Psoas muscle (tissue), 8 donors: ENCODE results near the gene CHST1. TPM values are rescaled to one million over a fixed set of nuclear protein-coding genes. Genes with fewer than 3 reads are reported as not detected.

Source experiments
- ATAC-seq, 4 donors: fragments of 200-7000 bp; cut with Tn5 transposase; one replicate each; pipeline ENCODE4 v1.9.1; 2020; ENCODE audit warnings: moderate library complexity in 3 of 4, mild to moderate bottlenecking in 2 of 4
- DNase-seq, 2 donors: peaks; one replicate each; pipeline ENCODE4 v3.0.0-alpha.2; 2020
- H3K27ac ChIP-seq: fragments of 200-600 bp; one replicate; pipeline ENCODE4 v1.8.0; 2022
- H3K27me3 ChIP-seq, 3 donors: fragments of 200-600 bp in 1 of 3; one replicate each; pipeline versions ENCODE4 v1.6.1 to v1.8.0; 2013 to 2022; ENCODE audit warnings: low read length in 2 of 3, mild to moderate bottlenecking in 2 of 3, moderate library complexity in 1 of 3; ENCODE audit not compliant: insufficient read depth in 3 of 3
- H3K36me3 ChIP-seq, 2 donors: fragments of 200-600 bp in 1 of 2; one replicate each; pipeline versions ENCODE4 v1.6.1 to v1.8.0; 2013 to 2022; ENCODE audit warnings: low read depth in 1 of 2, mild to moderate bottlenecking in 1 of 2, moderate library complexity in 1 of 2; ENCODE audit not compliant: insufficient read depth in 1 of 2
- H3K4me1 ChIP-seq: fragments of 200-600 bp; one replicate; pipeline ENCODE4 v1.8.0; 2022
- H3K4me3 ChIP-seq: fragments of 200-600 bp; one replicate; pipeline ENCODE4 v1.8.0; 2022; ENCODE audit warnings: mild to moderate bottlenecking
- H3K9me3 ChIP-seq: fragments of 200-600 bp; one replicate; pipeline ENCODE4 v1.8.0; 2022
- CTCF ChIP-seq: fragments of 200-600 bp; IDR thresholded peaks from one replicate; pipeline ENCODE4 v1.8.0; 2022; ENCODE audit warnings: antibody characterized with exemption
- WGBS, 3 donors: extraction: QIAGEN DNeasy Blood & Tissue Kit; methylation state at CpG; one replicate each; pipeline versions ENCODE4 v1.1.6 to v1.1.7; 2013; 5-methylcytosine and 5-hydroxymethylcytosine counted together
- intact Hi-C, 2 donors: fragments of 100-400 bp; cut with DNase I; formaldehyde crosslinking; loops; one replicate each; pipeline versions ENCODE4 v1.11.0 to v1.14.2; 2022
- polyA plus RNA-seq, 3 donors: library from polyadenylated mRNA; stranded (reverse); fragments of 200-250 nt; gene quantifications; one replicate each; pipeline ENCODE4 v1.2.3, GENCODE V29; 2013
- total RNA-seq, 4 donors: library from RNA; stranded (reverse); fragmentation: NEBNext Ultra II Directional in 2 of 4; extraction: Animal tissue kit (Norgen Biotek cat#: 25700) in 2 of 4; gene quantifications; one replicate each; pipeline versions ENCODE4 v1.2.1 to v1.2.4, GENCODE V29; 2021 to 2023
- donor health status: healthy with polysubstance abuse.
- donor health status: DM: no; HTN: no; CAD: no; lungs with moderate emphysema.
- donor health status: Bipolar disorder and iron deficiency.
- donor health status: healthy.
- donor health status: DM: yes; HTN: yes; CAD: no.
- donor health status: DM: no; HTN: no; CAD: no.
- donor health status: DM: no; HTN: no; CAD: no.
- donor health status: DM: yes; HTN: yes; CAD: no.

Gene CHST1
- total and polyA plus RNA-seq, 7 donors, result 1.2 to 21.4 (median 5.8) TPM

- WGBS, 3 donors, result 36 to 45% (median 38%) methylated on average over 2 of the region's 2 CpGs
- no peak overlapping the region for H3K27ac ChIP-seq
- H3K4me1 ChIP-seq, result no peaks in the 10 kb centered on the region
- H3K4me3 ChIP-seq, result no peak overlapping the region
- no peaks in the 10 kb centered on the region for H3K27me3 ChIP-seq
- H3K9me3 ChIP-seq, result no peaks in the 10 kb centered on the region
- no peak for ATAC-seq
- TF ChIP-seq CTCF, result no peak
- no peak for DNase-seq
- no peaks in the 10 kb centered on the region for H3K36me3 ChIP-seq
- intact Hi-C loops, result no loop called here
These were observed 55.5 kb downstream of the CHST1 start for GRCh38 chr11:45609902-45610301.

- Histone ChIP-seq H3K36me3 (no peaks in the 10 kb centered on the region), H3K4me3 (no peak overlapping the region), H3K9me3 (no peaks in the 10 kb centered on the region), H3K4me1 (no peaks in the 10 kb centered on the region), H3K27me3 (peaks cover 0 to 1% (median 0%) of the 10 kb centered on the region in 3 donors), H3K27ac (no peak overlapping the region)
- intact Hi-C loops, result no loop called here
- 88 to 95% (median 94%) methylated on average over 3 of the region's 3 CpGs for WGBS, 3 donors
- no peak for TF ChIP-seq CTCF
- ATAC-seq, result no peak
- no peak for DNase-seq
These were observed 56.1 kb downstream of the CHST1 start for GRCh38 chr11:45609337-45609736.

- Histone ChIP-seq H3K27ac (no peak overlapping the region), H3K36me3 (no peaks in the 10 kb centered on the region), H3K9me3 (no peaks in the 10 kb centered on the region), H3K27me3 (peaks cover 0 to 4% (median 0%) of the 10 kb centered on the region in 3 donors), H3K4me1 (no peaks in the 10 kb centered on the region), H3K4me3 (no peak overlapping the region)
- DNase-seq (no peak), ATAC-seq (no peak)
- WGBS, 3 donors, result 28 to 34% (median 31%) methylated on average over 5 of the region's 5 CpGs
- intact Hi-C loops, result no loop called here
- no peak for TF ChIP-seq CTCF
These were observed 57.4 kb downstream of the CHST1 start for GRCh38 chr11:45607995-45608394.

- no peak for TF ChIP-seq CTCF
- WGBS, 3 donors, result 34 to 43% (median 37%) methylated on average over 10 of the region's 10 CpGs
- no peak for DNase-seq
- ATAC-seq, result no peak
- Histone ChIP-seq H3K9me3 (no peaks in the 10 kb centered on the region), H3K27me3 (peaks cover 0 to 4% (median 0%) of the 10 kb centered on the region in 3 donors), H3K27ac (no peak overlapping the region), H3K36me3 (no peaks in the 10 kb centered on the region), H3K4me1 (no peaks in the 10 kb centered on the region), H3K4me3 (no peak overlapping the region)
- intact Hi-C loops, result no loop called here
These were observed 58.7 kb downstream of the CHST1 start for GRCh38 chr11:45606514-45607281.

- ATAC-seq (no peak), DNase-seq (no peak)
- H3K4me3 ChIP-seq, result no peak overlapping the region
- WGBS, 3 donors, result 11 to 19% (median 12%) methylated on average over 1 of the region's 1 CpG
- no peaks in the 10 kb centered on the region for H3K4me1 ChIP-seq
- H3K9me3 ChIP-seq, result no peaks in the 10 kb centered on the region
- H3K36me3 ChIP-seq, result no peaks in the 10 kb centered on the region
- intact Hi-C loops, result no loop called here
- H3K27ac ChIP-seq, result no peak overlapping the region
- H3K27me3 ChIP-seq, result peaks cover 0 to 4% (median 0%) of the 10 kb centered on the region in 3 donors
- no peak for TF ChIP-seq CTCF
These were observed 60.4 kb downstream of the CHST1 start for GRCh38 chr11:45605051-45605450.
